WTC11 (cell line): Measurements from ENCODE around the gene CHIT1. TPM values are rescaled to one million over a fixed set of nuclear protein-coding genes. Genes with fewer than 3 reads are reported as not detected.

Experiments used
- ATAC-seq: fragments of 200-7000 bp; cut with Tn5 transposase; 2 replicates; pipeline ENCODE4 v1.10.0; 2021; ENCODE audit warnings: mild to moderate bottlenecking, moderate library complexity
- CTCF ChIA-PET: fragments of 300-600 bp; sonication (Branson Sonifier 250); formaldehyde crosslinking; loops from one replicate; lab custom pipeline; 2021; ENCODE audit warnings: antibody characterized with exemption; lab: Charles Lee
- POLR2A ChIA-PET: fragments of 350-600 bp; sonication (Branson Sonifier 250); formaldehyde crosslinking; loops from one replicate; lab custom pipeline; 2021; ENCODE audit warnings: antibody characterized with exemption; lab: Charles Lee
- DNase-seq: peaks from one replicate; pipeline ENCODE4 v3.0.0; 2021; ENCODE audit warnings: low spot score
- H3K27ac Mint-ChIP-seq: 2 replicates; pipeline ENCODE4 v1.8.0; 2021; ENCODE audit warnings: mixed read lengths
- H3K27me3 Mint-ChIP-seq: 2 replicates; pipeline ENCODE4 v1.8.0; 2021; ENCODE audit warnings: low read depth, mild to moderate bottlenecking, moderate library complexity, mixed read lengths
- H3K36me3 Mint-ChIP-seq: 2 replicates; pipeline ENCODE4 v1.8.0; 2021; ENCODE audit warnings: mixed read lengths
- H3K4me1 Mint-ChIP-seq: 2 replicates; pipeline ENCODE4 v1.8.0; 2022; ENCODE audit warnings: mixed read lengths
- H3K4me3 Mint-ChIP-seq: 2 replicates; pipeline ENCODE4 v1.8.0; 2021; ENCODE audit warnings: mild to moderate bottlenecking, moderate library complexity, mixed read lengths
- H3K9me3 Mint-ChIP-seq: 2 replicates; pipeline ENCODE4 v1.8.0; 2021; ENCODE audit warnings: mixed read lengths
- AFF4 ChIP-seq: sonication (generic); formaldehyde crosslinking; IDR thresholded peaks from 2 replicates; pipeline ENCODE4 v1.8.1; 2023; ENCODE audit warnings: mild to moderate bottlenecking, missing genetic modification reagents, borderline replicate concordance
- ARID4B ChIP-seq: sonication (generic); formaldehyde crosslinking; IDR thresholded peaks from 2 replicates; pipeline ENCODE4 v1.8.0; 2023; ENCODE audit warnings: missing genetic modification reagents, mild to moderate bottlenecking, borderline replicate concordance
- E2F4 ChIP-seq: sonication (generic); formaldehyde crosslinking; IDR thresholded peaks from 2 replicates; pipeline ENCODE4 v1.8.1; 2022; ENCODE audit warnings: low read depth, mild to moderate bottlenecking, moderate library complexity, missing genetic modification reagents, borderline replicate concordance
- ELF4 ChIP-seq: sonication (generic); formaldehyde crosslinking; IDR thresholded peaks from 2 replicates; pipeline ENCODE4 v1.8.1; 2022; ENCODE audit warnings: low read depth, mild to moderate bottlenecking, moderate library complexity, missing genetic modification reagents
- EMX1 ChIP-seq: fragments of 250-450 bp; sonication (Bioruptor Pico); IDR thresholded peaks from 2 replicates; pipeline ENCODE4 v1.8.0; 2021; ENCODE audit warnings: mild to moderate bottlenecking
- IRF2 ChIP-seq: sonication (generic); formaldehyde crosslinking; IDR thresholded peaks from 2 replicates; pipeline ENCODE4 v1.8.0; 2022; ENCODE audit warnings: low read depth, missing genetic modification reagents, borderline replicate concordance
- JUN ChIP-seq: sonication (generic); formaldehyde crosslinking; IDR thresholded peaks from 2 replicates; pipeline ENCODE4 v1.8.0; 2023; ENCODE audit warnings: mild to moderate bottlenecking, missing genetic modification reagents
- NFATC4 ChIP-seq: fragments of 250-450 bp; sonication (Bioruptor Pico); IDR thresholded peaks from 2 replicates; pipeline ENCODE4 v1.9.0; 2021; ENCODE audit warnings: mild to moderate bottlenecking
- NR2C2 ChIP-seq: sonication (generic); formaldehyde crosslinking; IDR thresholded peaks from 2 replicates; pipeline ENCODE4 v1.8.0; 2022; ENCODE audit warnings: mild to moderate bottlenecking, missing genetic modification reagents
- NR3C1 ChIP-seq: sonication (generic); formaldehyde crosslinking; conservative IDR thresholded peaks from 2 replicates; pipeline ENCODE4 v1.8.1; 2023; ENCODE audit warnings: low read depth, mild to moderate bottlenecking, missing genetic modification reagents
- RELA ChIP-seq: sonication (generic); formaldehyde crosslinking; IDR thresholded peaks from 2 replicates; pipeline ENCODE4 v1.8.1; 2022; ENCODE audit warnings: missing genetic modification reagents, mild to moderate bottlenecking, borderline replicate concordance
- RORB ChIP-seq: fragments of 250-450 bp; sonication (Bioruptor Pico); IDR thresholded peaks from 2 replicates; pipeline ENCODE4 v1.9.0; 2021; ENCODE audit warnings: mild to moderate bottlenecking
- SOX15 ChIP-seq: fragments of 250-450 bp; sonication (Bioruptor Pico); IDR thresholded peaks from 2 replicates; pipeline ENCODE4 v1.9.0; 2021; ENCODE audit warnings: mild to moderate bottlenecking
- STAT6 ChIP-seq: sonication (generic); formaldehyde crosslinking; conservative IDR thresholded peaks from 2 replicates; pipeline ENCODE4 v1.8.1; 2023; ENCODE audit warnings: mild to moderate bottlenecking, low read depth, missing genetic modification reagents, moderate library complexity
- TP53 ChIP-seq: sonication (generic); formaldehyde crosslinking; IDR thresholded peaks from 2 replicates; pipeline ENCODE4 v1.8.1; 2023; ENCODE audit warnings: mild to moderate bottlenecking, missing genetic modification reagents
- ZNF532 ChIP-seq: fragments of 250-450 bp; sonication (Bioruptor Pico); IDR thresholded peaks from 2 replicates; pipeline ENCODE4 v1.9.0; 2021; ENCODE audit warnings: mild to moderate bottlenecking, borderline replicate concordance
- total RNA-seq: library from RNA; stranded (reverse); gene quantifications from 3 replicates; pipeline ENCODE4 v1.2.3, GENCODE V29; 2021

The CHIT1 gene
- total RNA-seq, 1 experiment from 2014 or later, result 0.15 TPM

- TF ChIP-seq ARID4B (CRISPR knock-in tag) (no peak), IRF2 (CRISPR knock-in tag) (no peak), NR2C2 (no peak)
Measured at GRCh38 chr1:203202431-203203245, 26.8 kb downstream of the CHIT1 start (continued).

GRCh38 chr1:203201516-203202205 is 27.8 kb downstream of the CHIT1 start:
- H3K27me3 Mint-ChIP-seq, result peaks cover 3% of the 10 kb centered on the region; the same call in 1 of the 2 replicates
- ChIA-PET POLR2A (no interaction called here), CTCF (interaction anchor here (0.9 to 3.3 kb wide), 3 partner anchors 14 to 84 kb away, joined by 3 to 12 read pairs (median 9); no protein-coding TSS in a partner anchor)
- H3K4me3 Mint-ChIP-seq, result no peak overlapping the region
- no peaks in the 10 kb centered on the region for H3K4me1 Mint-ChIP-seq
- ATAC-seq (no peak), DNase-seq (no peak)
- H3K27ac Mint-ChIP-seq, result no peak overlapping the region
- peaks cover 6% of the 10 kb centered on the region; the same call in 1 of the 2 replicates for H3K9me3 Mint-ChIP-seq
- H3K36me3 Mint-ChIP-seq, result no peaks in the 10 kb centered on the region
- TF ChIP-seq ELF4, result no peak
- no peak for TF ChIP-seq NFATC4
- TF ChIP-seq JUN (CRISPR knock-in tag), result no peak
- no peak for TF ChIP-seq ZNF532 (CRISPR knock-in tag)
- no peak for TF ChIP-seq TP53 (CRISPR knock-in tag)
- no peak for TF ChIP-seq NR3C1 (CRISPR knock-in tag)
- no peak for TF ChIP-seq SOX15 (CRISPR knock-in tag)
- no peak for TF ChIP-seq RORB (CRISPR knock-in tag)
- TF ChIP-seq E2F4 (CRISPR knock-in tag), result no peak
- no peak for TF ChIP-seq AFF4 (CRISPR knock-in tag)
- no peak for TF ChIP-seq EMX1 (CRISPR knock-in tag)
- TF ChIP-seq RELA (CRISPR knock-in tag), result no peak
- no peak for TF ChIP-seq STAT6
